K562 (cell line): ENCODE data around the gene ISCA1. TPM values are rescaled to one million over a fixed set of nuclear protein-coding genes. Genes with fewer than 3 reads are reported as not detected.

Experiments used
- CCNT2 ChIP-seq: IDR thresholded peaks from 2 replicates; pipeline ENCODE4 v1.6.1; 2011; ENCODE audit warnings: borderline replicate concordance, low read depth, mild to moderate bottlenecking, moderate library complexity, mixed read lengths, low read length; ENCODE audit not compliant: insufficient read length; ENCODE audit errors: extremely low read depth
- FIP1L1 ChIP-seq: fragments of 200-400 bp; formaldehyde crosslinking; IDR thresholded peaks from 2 replicates; pipeline ENCODE4 v1.6.1; 2018; ENCODE audit warnings: mild to moderate bottlenecking, low read depth, low read length; ENCODE audit not compliant: poor library complexity, severe bottlenecking
- HDAC2 ChIP-seq: fragments of 450-650 bp; IDR thresholded peaks from 2 replicates; pipeline ENCODE4 v1.6.1; 2016; ENCODE audit warnings: mild to moderate bottlenecking
- HDAC3 ChIP-seq: fragments of 450-650 bp; IDR thresholded peaks from 2 replicates; pipeline ENCODE4 v1.6.1; 2018; ENCODE audit warnings: borderline replicate concordance, mild to moderate bottlenecking, moderate library complexity; ENCODE audit not compliant: partially characterized antibody
- IFI16 ChIP-seq: fragments of 250-450 bp; sonication (Bioruptor Pico); IDR thresholded peaks from 2 replicates; pipeline ENCODE4 v2.1.2; 2022; ENCODE audit warnings: mild to moderate bottlenecking, inconsistent platforms
- IRF2 ChIP-seq: sonication (generic); formaldehyde crosslinking; IDR thresholded peaks from 2 replicates; pipeline ENCODE4 v1.8.1; 2022; ENCODE audit warnings: mild to moderate bottlenecking, missing genetic modification reagents
- NR1H2 ChIP-seq: sonication (generic); formaldehyde crosslinking; IDR thresholded peaks from 2 replicates; pipeline ENCODE4 v1.4.0; 2020; ENCODE audit warnings: mild to moderate bottlenecking, missing genetic modification reagents
- PHF21A ChIP-seq: fragments of 450-650 bp; IDR thresholded peaks from 2 replicates; pipeline ENCODE4 v1.6.1; 2017; ENCODE audit warnings: low read depth, borderline replicate concordance
- SMARCA5 ChIP-seq: fragments of 450-650 bp; IDR thresholded peaks from 2 replicates; pipeline ENCODE4 v1.6.1; 2016
- ZNF253 ChIP-seq: fragments of 250-450 bp; sonication (Bioruptor Pico); conservative IDR thresholded peaks from 2 replicates; pipeline ENCODE4 v1.6.1; 2021; ENCODE audit warnings: mild to moderate bottlenecking
- polyA plus RNA-seq, 8 experiments: library from polyadenylated mRNA; depleted of rRNA in 4 of 8; stranded (reverse) in 5 of 8; unstranded in 3 of 8; fragments of >200 nt; fragmentation: Nextera tagmentation in 2 of 8; fragmentation: Illumina TruSeq in 1 of 8; extraction: Ambion mirVana in 2 of 8; extraction: Trizol in 1 of 8; gene quantifications; 2 replicates each; pipeline versions ENCODE4 v1.2.1 to v1.2.3, GENCODE V29; 2011 to 2014; ENCODE audit warnings: inconsistent platforms in 1 of 8, missing spikeins in 1 of 8
- total RNA-seq, 7 experiments: library from RNA; depleted of rRNA in 6 of 7; stranded (reverse); fragments of >200 nt in 6 of 7; fragmentation: Illumina TruSeq in 2 of 7; extraction: Trizol in 2 of 7; gene quantifications; 2 replicates each; pipeline versions ENCODE4 v1.2.1 to v1.2.3, GENCODE V29; 2011 to 2021; ENCODE audit warnings: low replicate concordance in 1 of 7
- TF ChIP-seq, protein P1 (sequence below): sonication (generic); formaldehyde crosslinking; IDR thresholded peaks from 2 replicates; pipeline ENCODE4 v1.8.0; 2022; ENCODE audit warnings: mild to moderate bottlenecking, missing genetic modification reagents
- TF ChIP-seq, protein P2 (sequence below), 2 experiments: fragments of 450-650 bp in 1 of 2; IDR thresholded peaks; 2 replicates each; pipeline ENCODE4 v1.6.1; 2011 to 2017; ENCODE audit warnings: low read depth in 2 of 2, antibody characterized with exemption in 1 of 2, borderline replicate concordance in 1 of 2, low read length in 1 of 2, mild to moderate bottlenecking in 1 of 2, mixed read lengths in 1 of 2; ENCODE audit not compliant: control insufficient read depth in 1 of 2
- TF ChIP-seq, protein P3 (sequence below): IDR thresholded peaks from 2 replicates; pipeline ENCODE4 v1.6.1; 2011; ENCODE audit not compliant: insufficient read length; ENCODE audit errors: extremely low read depth

ISCA1 gene
- total and polyA plus RNA-seq, 9 of the 15 experiments (the other 6 are each of a cell fraction or from before 2014, with no cell fraction given), result 6.5 to 27.1 (median 20.0) TPM

DNA sequence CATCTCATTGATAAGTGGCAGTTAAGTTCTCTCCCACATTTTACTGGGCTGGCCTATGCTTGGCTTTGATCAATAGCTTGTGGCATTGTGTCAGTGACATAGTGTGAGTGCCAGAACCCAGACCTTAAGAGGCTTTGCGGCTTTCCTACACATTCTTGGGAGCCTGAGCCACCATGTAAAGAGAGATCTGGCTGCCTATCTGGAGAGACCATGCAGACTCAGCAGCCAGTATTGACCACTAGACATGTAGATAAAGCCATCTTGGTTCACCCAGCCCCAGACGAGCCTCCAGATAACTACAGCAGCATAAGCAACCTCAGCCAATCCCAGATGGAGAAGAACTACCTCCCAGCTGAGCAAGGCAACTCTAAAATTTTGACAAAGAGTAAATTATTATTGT lies 51.5 kb downstream of the ISCA1 start (continued):
- TF ChIP-seq, protein P1, sequence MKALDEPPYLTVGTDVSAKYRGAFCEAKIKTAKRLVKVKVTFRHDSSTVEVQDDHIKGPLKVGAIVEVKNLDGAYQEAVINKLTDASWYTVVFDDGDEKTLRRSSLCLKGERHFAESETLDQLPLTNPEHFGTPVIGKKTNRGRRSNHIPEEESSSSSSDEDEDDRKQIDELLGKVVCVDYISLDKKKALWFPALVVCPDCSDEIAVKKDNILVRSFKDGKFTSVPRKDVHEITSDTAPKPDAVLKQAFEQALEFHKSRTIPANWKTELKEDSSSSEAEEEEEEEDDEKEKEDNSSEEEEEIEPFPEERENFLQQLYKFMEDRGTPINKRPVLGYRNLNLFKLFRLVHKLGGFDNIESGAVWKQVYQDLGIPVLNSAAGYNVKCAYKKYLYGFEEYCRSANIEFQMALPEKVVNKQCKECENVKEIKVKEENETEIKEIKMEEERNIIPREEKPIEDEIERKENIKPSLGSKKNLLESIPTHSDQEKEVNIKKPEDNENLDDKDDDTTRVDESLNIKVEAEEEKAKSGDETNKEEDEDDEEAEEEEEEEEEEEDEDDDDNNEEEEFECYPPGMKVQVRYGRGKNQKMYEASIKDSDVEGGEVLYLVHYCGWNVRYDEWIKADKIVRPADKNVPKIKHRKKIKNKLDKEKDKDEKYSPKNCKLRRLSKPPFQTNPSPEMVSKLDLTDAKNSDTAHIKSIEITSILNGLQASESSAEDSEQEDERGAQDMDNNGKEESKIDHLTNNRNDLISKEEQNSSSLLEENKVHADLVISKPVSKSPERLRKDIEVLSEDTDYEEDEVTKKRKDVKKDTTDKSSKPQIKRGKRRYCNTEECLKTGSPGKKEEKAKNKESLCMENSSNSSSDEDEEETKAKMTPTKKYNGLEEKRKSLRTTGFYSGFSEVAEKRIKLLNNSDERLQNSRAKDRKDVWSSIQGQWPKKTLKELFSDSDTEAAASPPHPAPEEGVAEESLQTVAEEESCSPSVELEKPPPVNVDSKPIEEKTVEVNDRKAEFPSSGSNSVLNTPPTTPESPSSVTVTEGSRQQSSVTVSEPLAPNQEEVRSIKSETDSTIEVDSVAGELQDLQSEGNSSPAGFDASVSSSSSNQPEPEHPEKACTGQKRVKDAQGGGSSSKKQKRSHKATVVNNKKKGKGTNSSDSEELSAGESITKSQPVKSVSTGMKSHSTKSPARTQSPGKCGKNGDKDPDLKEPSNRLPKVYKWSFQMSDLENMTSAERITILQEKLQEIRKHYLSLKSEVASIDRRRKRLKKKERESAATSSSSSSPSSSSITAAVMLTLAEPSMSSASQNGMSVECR, result no peak
- TF ChIP-seq CCNT2, result no peak
- no peak for TF ChIP-seq NR1H2 (CRISPR knock-in tag)
- no peak for TF ChIP-seq PHF21A
- TF ChIP-seq, protein P2, sequence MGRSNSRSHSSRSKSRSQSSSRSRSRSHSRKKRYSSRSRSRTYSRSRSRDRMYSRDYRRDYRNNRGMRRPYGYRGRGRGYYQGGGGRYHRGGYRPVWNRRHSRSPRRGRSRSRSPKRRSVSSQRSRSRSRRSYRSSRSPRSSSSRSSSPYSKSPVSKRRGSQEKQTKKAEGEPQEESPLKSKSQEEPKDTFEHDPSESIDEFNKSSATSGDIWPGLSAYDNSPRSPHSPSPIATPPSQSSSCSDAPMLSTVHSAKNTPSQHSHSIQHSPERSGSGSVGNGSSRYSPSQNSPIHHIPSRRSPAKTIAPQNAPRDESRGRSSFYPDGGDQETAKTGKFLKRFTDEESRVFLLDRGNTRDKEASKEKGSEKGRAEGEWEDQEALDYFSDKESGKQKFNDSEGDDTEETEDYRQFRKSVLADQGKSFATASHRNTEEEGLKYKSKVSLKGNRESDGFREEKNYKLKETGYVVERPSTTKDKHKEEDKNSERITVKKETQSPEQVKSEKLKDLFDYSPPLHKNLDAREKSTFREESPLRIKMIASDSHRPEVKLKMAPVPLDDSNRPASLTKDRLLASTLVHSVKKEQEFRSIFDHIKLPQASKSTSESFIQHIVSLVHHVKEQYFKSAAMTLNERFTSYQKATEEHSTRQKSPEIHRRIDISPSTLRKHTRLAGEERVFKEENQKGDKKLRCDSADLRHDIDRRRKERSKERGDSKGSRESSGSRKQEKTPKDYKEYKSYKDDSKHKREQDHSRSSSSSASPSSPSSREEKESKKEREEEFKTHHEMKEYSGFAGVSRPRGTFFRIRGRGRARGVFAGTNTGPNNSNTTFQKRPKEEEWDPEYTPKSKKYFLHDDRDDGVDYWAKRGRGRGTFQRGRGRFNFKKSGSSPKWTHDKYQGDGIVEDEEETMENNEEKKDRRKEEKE (IDR thresholded peaks at IDR 0.05; ENCODE audit: borderline replicate concordance in 1 of 2, control insufficient read depth in 1 of 2, low read depth in 2 of 2, low read length in 1 of 2), result no peak
- no peak for TF ChIP-seq FIP1L1
- TF ChIP-seq, protein P3, sequence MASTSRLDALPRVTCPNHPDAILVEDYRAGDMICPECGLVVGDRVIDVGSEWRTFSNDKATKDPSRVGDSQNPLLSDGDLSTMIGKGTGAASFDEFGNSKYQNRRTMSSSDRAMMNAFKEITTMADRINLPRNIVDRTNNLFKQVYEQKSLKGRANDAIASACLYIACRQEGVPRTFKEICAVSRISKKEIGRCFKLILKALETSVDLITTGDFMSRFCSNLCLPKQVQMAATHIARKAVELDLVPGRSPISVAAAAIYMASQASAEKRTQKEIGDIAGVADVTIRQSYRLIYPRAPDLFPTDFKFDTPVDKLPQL, result no peak
- no peak for TF ChIP-seq SMARCA5
- no peak for TF ChIP-seq IRF2
- TF ChIP-seq IFI16 (CRISPR knock-in tag), result no peak
- TF ChIP-seq HDAC3, result no peak
- TF ChIP-seq HDAC2, result 0 out of 2 replicates have a peak, but pooled peaks have one; percentile 22
- no peak for TF ChIP-seq ZNF253 (CRISPR knock-in tag)
